Progenitor cell of endocrine pancreas (in vitro differentiated cells): ENCODE results near the gene RGS3. TPM values are rescaled to one million over a fixed set of nuclear protein-coding genes. Genes with fewer than 3 reads are reported as not detected.

Experiments
- DNase-seq: peaks from one replicate; pipeline ENCODE4 v3.0.0; 2021; ENCODE audit warnings: low spot score; ENCODE audit not compliant: unreplicated experiment
- H3K27ac Mint-ChIP-seq: 2 replicates; pipeline ENCODE4 v1.8.0; 2021; ENCODE audit warnings: mild to moderate bottlenecking, moderate library complexity, mixed read lengths
- H3K27me3 Mint-ChIP-seq: 2 replicates; pipeline ENCODE4 v1.8.0; 2021; ENCODE audit warnings: mixed read lengths
- H3K36me3 Mint-ChIP-seq: 2 replicates; pipeline ENCODE4 v1.8.0; 2022; ENCODE audit warnings: mixed read lengths; ENCODE audit not compliant: insufficient read depth
- H3K4me1 Mint-ChIP-seq: 2 replicates; pipeline ENCODE4 v1.8.0; 2021; ENCODE audit warnings: low read depth, mixed read lengths
- H3K4me3 Mint-ChIP-seq: 2 replicates; pipeline ENCODE4 v1.8.0; 2021; ENCODE audit warnings: low read depth, mild to moderate bottlenecking, moderate library complexity, mixed read lengths
- H3K9me3 Mint-ChIP-seq: 2 replicates; pipeline ENCODE4 v1.8.0; 2021; ENCODE audit warnings: low read depth, mixed read lengths
- CTCF ChIP-seq: fragments of 200-600 bp; sonication (generic); IDR thresholded peaks from one replicate; pipeline ENCODE4 v1.5.0; 2021; ENCODE audit warnings: antibody characterized with exemption, mild to moderate bottlenecking; ENCODE audit not compliant: unreplicated experiment
- total RNA-seq: library from RNA; stranded (reverse); gene quantifications from 2 replicates; pipeline ENCODE4 v1.2.1, GENCODE V29; 2021

RGS3 gene
- total RNA-seq, 1 donor from 2014 or later, result 39.3 TPM

GRCh38 chr9:113626735-113627495 is 163.4 kb downstream of the RGS3 start:
- no peaks in the 10 kb centered on the region for H3K9me3 Mint-ChIP-seq
- no peak for DNase-seq
- H3K4me3 Mint-ChIP-seq, result no peak overlapping the region
- H3K4me1 Mint-ChIP-seq, result peaks cover 16% of the 10 kb centered on the region
- no peaks in the 10 kb centered on the region for H3K36me3 Mint-ChIP-seq
- TF ChIP-seq CTCF, result no peak
- peaks cover 4% of the 10 kb centered on the region for H3K27me3 Mint-ChIP-seq
- H3K27ac Mint-ChIP-seq, result no peak overlapping the region

- H3K4me1 Mint-ChIP-seq, result peaks cover 6% of the 10 kb centered on the region
- no peak overlapping the region for H3K4me3 Mint-ChIP-seq
These were observed 165.1 kb downstream of the RGS3 start for GRCh38 chr9:113628621-113629020.

GRCh38 chr9:113630386-113631136 is 167.0 kb downstream of the RGS3 start:
- DNase-seq, result no peak
- no peak for TF ChIP-seq CTCF
- Mint-ChIP-seq H3K27ac (no peak overlapping the region), H3K27me3 (peaks cover 4% of the 10 kb centered on the region), H3K36me3 (no peaks in the 10 kb centered on the region), H3K4me3 (no peak overlapping the region), H3K9me3 (no peaks in the 10 kb centered on the region), H3K4me1 (peaks cover 24% of the 10 kb centered on the region)

More at GRCh38 chr9:113628621-113629020, 165.1 kb downstream of the RGS3 start:
- Mint-ChIP-seq H3K27me3 (peaks cover 4% of the 10 kb centered on the region), H3K36me3 (no peaks in the 10 kb centered on the region), H3K9me3 (no peaks in the 10 kb centered on the region), H3K27ac (no peak overlapping the region)
- TF ChIP-seq CTCF, result no peak
- no peak for DNase-seq

- H3K27me3 Mint-ChIP-seq, result peaks cover 4% of the 10 kb centered on the region
- H3K4me3 Mint-ChIP-seq, result no peak overlapping the region
- H3K4me1 Mint-ChIP-seq, result peaks cover 29% of the 10 kb centered on the region
- DNase-seq, result no peak
- H3K27ac Mint-ChIP-seq, result no peak overlapping the region
- H3K36me3 Mint-ChIP-seq, result no peaks in the 10 kb centered on the region
- TF ChIP-seq CTCF, result no peak
- H3K9me3 Mint-ChIP-seq, result no peaks in the 10 kb centered on the region
These were observed 167.7 kb downstream of the RGS3 start for GRCh38 chr9:113631137-113631765.

GRCh38 chr9:113631871-113632665 is 168.5 kb downstream of the RGS3 start:
- peaks cover 3% of the 10 kb centered on the region for H3K27me3 Mint-ChIP-seq
- no peaks in the 10 kb centered on the region for H3K36me3 Mint-ChIP-seq
- no peak for TF ChIP-seq CTCF
- H3K4me1 Mint-ChIP-seq, result peaks cover 33% of the 10 kb centered on the region
- no peak overlapping the region for H3K4me3 Mint-ChIP-seq
- DNase-seq, result no peak
- H3K27ac Mint-ChIP-seq, result no peak overlapping the region
- H3K9me3 Mint-ChIP-seq, result no peaks in the 10 kb centered on the region
